DMS153 (cell line): Measurements from ENCODE around the gene ATP5IF1.

Experiments used
- DNase-seq: peaks from one replicate; lab custom pipeline; 2025; lab: John Stamatoyannopoulos, UW

Gene ATP5IF1

GRCh38 chr1:28235755-28236655 lies at the start of gene ATP5IF1:
Gene ATP5IF1 (plus strand): TSS chr1:28236124. CDS start chr1:28236184, 60 bp downstream.
- peak; percentile 100 for DNase-seq

GRCh38 chr1:28190337-28190979 lies 45.5 kb upstream of the ATP5IF1 start:
- no peak for DNase-seq

GRCh38 chr1:28190996-28191645 lies 44.8 kb upstream of the ATP5IF1 start:
- peak; percentile 16 for DNase-seq

GRCh38 chr1:28193701-28194161 lies 42.2 kb upstream of the ATP5IF1 start:
- DNase-seq: no peak

- no peak for DNase-seq
These were observed 41.4 kb upstream of the ATP5IF1 start for GRCh38 chr1:28194326-28195035.

GRCh38 chr1:28195780-28196179 lies 40.1 kb upstream of the ATP5IF1 start:
- DNase-seq: no peak

GRCh38 chr1:28196330-28196729 lies 39.6 kb upstream of the ATP5IF1 start:
- DNase-seq: no peak

- no peak for DNase-seq
These were observed 38.1 kb upstream of the ATP5IF1 start for GRCh38 chr1:28197682-28198415.

GRCh38 chr1:28199328-28200233 lies 36.3 kb upstream of the ATP5IF1 start:
- DNase-seq: no peak

- no peak for DNase-seq
These were observed 35.6 kb upstream of the ATP5IF1 start for GRCh38 chr1:28200234-28200873.

GRCh38 chr1:28205243-28205642 lies 30.7 kb upstream of the ATP5IF1 start:
- DNase-seq: no peak

- peak; percentile 58 for DNase-seq
These were observed 27.0 kb upstream of the ATP5IF1 start for GRCh38 chr1:28208818-28209441.

GRCh38 chr1:28209700-28210099 lies 26.2 kb upstream of the ATP5IF1 start:
- DNase-seq: no peak

- DNase-seq: no peak
These were observed 22.6 kb upstream of the ATP5IF1 start for GRCh38 chr1:28213315-28213714.

GRCh38 chr1:28229089-28229488 lies 6.8 kb upstream of the ATP5IF1 start:
- no peak for DNase-seq

GRCh38 chr1:28229996-28230395 lies 5.9 kb upstream of the ATP5IF1 start:
- DNase-seq: no peak

- peak; percentile 95 for DNase-seq
These were observed 3.2 kb upstream of the ATP5IF1 start, which contains the start of gene DNAJC8 for GRCh38 chr1:28232558-28233263. Gene DNAJC8 (minus strand): TSS chr1:28233029. CDS start chr1:28232998, 31 bp downstream.

GRCh38 chr1:28233264-28233606 lies 2.7 kb upstream of the ATP5IF1 start:
- DNase-seq: no peak
